ENCODE results near the gene MAG.

DNA sequence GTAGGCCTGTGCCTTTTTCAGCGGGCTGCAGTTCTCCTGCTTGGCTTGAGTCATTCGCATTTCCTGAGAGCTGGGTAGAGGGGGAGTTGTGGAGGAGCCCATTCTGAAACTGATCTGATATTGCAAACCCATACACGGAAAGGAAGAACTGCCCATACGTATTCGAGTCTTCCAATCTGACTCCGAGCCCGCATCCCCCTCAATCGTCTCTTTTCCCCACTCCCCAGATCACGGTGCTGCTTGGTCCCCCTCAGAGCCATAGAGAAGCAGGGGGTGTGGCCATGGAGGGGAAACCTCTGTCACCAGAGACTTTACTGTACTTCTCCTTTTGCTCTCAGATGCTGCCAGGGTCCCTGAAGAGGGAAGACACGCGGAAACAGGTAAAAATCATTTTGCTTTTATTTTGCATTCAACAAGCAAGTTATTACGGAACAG lies 36.9 kb downstream of the MAG start, which contains the start of gene CD22:
- TF ChIP-seq, protein P1, sequence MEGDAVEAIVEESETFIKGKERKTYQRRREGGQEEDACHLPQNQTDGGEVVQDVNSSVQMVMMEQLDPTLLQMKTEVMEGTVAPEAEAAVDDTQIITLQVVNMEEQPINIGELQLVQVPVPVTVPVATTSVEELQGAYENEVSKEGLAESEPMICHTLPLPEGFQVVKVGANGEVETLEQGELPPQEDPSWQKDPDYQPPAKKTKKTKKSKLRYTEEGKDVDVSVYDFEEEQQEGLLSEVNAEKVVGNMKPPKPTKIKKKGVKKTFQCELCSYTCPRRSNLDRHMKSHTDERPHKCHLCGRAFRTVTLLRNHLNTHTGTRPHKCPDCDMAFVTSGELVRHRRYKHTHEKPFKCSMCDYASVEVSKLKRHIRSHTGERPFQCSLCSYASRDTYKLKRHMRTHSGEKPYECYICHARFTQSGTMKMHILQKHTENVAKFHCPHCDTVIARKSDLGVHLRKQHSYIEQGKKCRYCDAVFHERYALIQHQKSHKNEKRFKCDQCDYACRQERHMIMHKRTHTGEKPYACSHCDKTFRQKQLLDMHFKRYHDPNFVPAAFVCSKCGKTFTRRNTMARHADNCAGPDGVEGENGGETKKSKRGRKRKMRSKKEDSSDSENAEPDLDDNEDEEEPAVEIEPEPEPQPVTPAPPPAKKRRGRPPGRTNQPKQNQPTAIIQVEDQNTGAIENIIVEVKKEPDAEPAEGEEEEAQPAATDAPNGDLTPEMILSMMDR (conservative IDR thresholded peaks at IDR 0.05 in 1 of 2, IDR thresholded peaks at IDR 0.05 in 1 of 2; ENCODE audit: low read depth in 1 of 2, low read length in 2 of 2) = no peak
- TF ChIP-seq EZH2 (IDR thresholded peaks at IDR 0.05; ENCODE audit: low read length, missing control alignments) = no peak

Data from fibroblast of lung (primary cell).